Measurements from ENCODE around the gene PPP1R3F.
"Not testable (repeated sequence)": the region's sequence is repeated elsewhere in the genome, so short reads cannot be mapped to it uniquely, and the experiment has no call there.

DNA sequence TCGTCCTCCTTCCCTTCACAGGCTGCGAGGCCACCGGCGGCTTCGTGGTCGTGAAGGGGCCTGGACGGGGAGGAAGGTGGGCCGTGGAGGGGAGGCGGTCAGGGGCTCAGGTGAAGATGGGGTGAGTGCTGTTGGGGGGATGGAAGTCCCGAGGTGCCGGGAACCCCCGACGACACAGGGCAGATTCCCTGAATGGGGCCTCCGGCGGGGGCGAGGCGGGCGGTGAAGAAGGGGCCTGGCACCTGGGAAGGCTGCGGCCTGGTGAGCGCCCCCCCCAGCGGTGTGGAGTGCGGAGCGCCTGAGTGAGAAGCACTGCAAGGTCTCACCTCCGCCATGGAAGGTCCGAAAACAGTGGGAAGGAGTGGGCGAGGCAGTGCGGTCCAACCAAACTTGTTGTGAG lies 52.7 kb downstream of the PPP1R3F start:
- TF ChIP-seq, protein P1, sequence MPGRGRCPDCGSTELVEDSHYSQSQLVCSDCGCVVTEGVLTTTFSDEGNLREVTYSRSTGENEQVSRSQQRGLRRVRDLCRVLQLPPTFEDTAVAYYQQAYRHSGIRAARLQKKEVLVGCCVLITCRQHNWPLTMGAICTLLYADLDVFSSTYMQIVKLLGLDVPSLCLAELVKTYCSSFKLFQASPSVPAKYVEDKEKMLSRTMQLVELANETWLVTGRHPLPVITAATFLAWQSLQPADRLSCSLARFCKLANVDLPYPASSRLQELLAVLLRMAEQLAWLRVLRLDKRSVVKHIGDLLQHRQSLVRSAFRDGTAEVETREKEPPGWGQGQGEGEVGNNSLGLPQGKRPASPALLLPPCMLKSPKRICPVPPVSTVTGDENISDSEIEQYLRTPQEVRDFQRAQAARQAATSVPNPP (IDR thresholded peaks at IDR 0.05; ENCODE audit: borderline replicate concordance, insufficient read depth, insufficient read length) = not testable (repeated sequence)
- not testable (repeated sequence) for TF ChIP-seq ATF7 (IDR thresholded peaks at IDR 0.05); IRF2 (CRISPR knock-in tag; IDR thresholded peaks at IDR 0.05); BRF1 (IDR thresholded peaks at IDR 0.05; ENCODE audit: borderline replicate concordance, extremely low read depth, insufficient read length); NFYB (IDR thresholded peaks at IDR 0.05; ENCODE audit: extremely low read depth, insufficient read length)
- TF ChIP-seq, protein P2, sequence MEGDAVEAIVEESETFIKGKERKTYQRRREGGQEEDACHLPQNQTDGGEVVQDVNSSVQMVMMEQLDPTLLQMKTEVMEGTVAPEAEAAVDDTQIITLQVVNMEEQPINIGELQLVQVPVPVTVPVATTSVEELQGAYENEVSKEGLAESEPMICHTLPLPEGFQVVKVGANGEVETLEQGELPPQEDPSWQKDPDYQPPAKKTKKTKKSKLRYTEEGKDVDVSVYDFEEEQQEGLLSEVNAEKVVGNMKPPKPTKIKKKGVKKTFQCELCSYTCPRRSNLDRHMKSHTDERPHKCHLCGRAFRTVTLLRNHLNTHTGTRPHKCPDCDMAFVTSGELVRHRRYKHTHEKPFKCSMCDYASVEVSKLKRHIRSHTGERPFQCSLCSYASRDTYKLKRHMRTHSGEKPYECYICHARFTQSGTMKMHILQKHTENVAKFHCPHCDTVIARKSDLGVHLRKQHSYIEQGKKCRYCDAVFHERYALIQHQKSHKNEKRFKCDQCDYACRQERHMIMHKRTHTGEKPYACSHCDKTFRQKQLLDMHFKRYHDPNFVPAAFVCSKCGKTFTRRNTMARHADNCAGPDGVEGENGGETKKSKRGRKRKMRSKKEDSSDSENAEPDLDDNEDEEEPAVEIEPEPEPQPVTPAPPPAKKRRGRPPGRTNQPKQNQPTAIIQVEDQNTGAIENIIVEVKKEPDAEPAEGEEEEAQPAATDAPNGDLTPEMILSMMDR (IDR thresholded peaks at IDR 0.05 in 2 of 3, conservative IDR thresholded peaks at IDR 0.05 in 1 of 3; ENCODE audit: insufficient read depth in 2 of 3, low read depth in 1 of 3, low read length in 3 of 3) = not testable (repeated sequence)
- TF ChIP-seq, protein P3, sequence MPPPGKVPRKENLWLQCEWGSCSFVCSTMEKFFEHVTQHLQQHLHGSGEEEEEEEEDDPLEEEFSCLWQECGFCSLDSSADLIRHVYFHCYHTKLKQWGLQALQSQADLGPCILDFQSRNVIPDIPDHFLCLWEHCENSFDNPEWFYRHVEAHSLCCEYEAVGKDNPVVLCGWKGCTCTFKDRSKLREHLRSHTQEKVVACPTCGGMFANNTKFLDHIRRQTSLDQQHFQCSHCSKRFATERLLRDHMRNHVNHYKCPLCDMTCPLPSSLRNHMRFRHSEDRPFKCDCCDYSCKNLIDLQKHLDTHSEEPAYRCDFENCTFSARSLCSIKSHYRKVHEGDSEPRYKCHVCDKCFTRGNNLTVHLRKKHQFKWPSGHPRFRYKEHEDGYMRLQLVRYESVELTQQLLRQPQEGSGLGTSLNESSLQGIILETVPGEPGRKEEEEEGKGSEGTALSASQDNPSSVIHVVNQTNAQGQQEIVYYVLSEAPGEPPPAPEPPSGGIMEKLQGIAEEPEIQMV (tag; conservative IDR thresholded peaks at IDR 0.05; ENCODE audit: low read depth) = not testable (repeated sequence)

Data from K562 (cell line).